Measurements from ENCODE around the gene PIGS. TPM values are rescaled to one million over a fixed set of nuclear protein-coding genes. Genes with fewer than 3 reads are reported as not detected.

The PIGS gene
- total RNA-seq, 1 experiment from 2014 or later: 45.8 TPM

DNA sequence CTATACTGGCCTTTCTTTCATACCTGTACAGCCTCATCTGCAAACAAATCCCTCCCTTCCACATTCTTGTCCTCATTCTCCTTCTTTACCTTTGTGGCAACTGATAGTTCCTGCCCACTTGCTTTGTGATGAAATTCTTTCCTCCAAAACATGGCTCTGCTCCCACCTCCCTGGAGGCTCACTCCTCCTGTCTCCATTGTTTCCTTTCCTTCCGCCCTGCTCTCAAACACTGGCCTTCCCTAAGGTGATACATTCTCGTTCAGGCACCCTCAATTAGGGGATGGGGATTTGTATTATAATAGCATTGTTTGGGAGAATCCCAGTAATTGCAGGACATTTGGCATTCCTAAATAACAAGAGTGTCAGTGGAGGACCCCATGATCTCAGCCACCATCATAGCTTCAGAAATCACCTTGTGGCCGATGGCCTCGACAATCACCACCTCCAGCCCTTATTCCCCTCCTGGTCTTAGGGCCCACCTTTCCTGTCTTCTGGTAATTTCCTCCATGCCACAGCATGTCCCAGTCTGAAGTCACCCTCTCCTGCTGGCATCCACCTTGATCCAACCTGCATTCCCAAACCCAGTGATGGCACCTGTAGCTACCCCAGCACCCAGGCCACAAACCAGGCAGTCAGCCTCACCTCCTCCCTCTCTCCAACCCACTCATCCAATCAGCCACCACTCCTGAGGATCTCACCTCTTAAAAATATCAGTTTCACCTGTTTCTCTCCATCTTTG lies 26.8 kb downstream of the PIGS start:
- no TSS peak for BruUV-seq (replicated peaks)
- H3K79me2 ChIP-seq (ENCODE audit: insufficient read depth, low read length): no peaks in the 10 kb centered on the region
- H3K9me2 ChIP-seq (ENCODE audit: insufficient read depth): no peaks in the 10 kb centered on the region
- H3K4me2 ChIP-seq (ENCODE audit: low read length): no peak overlapping the region
- no peak overlapping the region for H3K4me3 ChIP-seq (replicated peaks in 1 of 2; ENCODE audit: low read depth in 1 of 2, low read length in 2 of 2)
- intact Hi-C loops (cut with micrococcal nuclease): no loop called here
- no peak overlapping the region for H2AFZ ChIP-seq (ENCODE audit: low read depth, low read length, poor library complexity, severe bottlenecking)
- no peak overlapping the region for H3K9ac ChIP-seq (ENCODE audit: low read length)
- DNase-seq (ENCODE audit: low read depth, low spot score) (no peak), ATAC-seq (no peak)
- H3K36me3 ChIP-seq (ENCODE audit: control insufficient read depth in 1 of 2, insufficient read depth in 2 of 2, low read length in 2 of 2): peaks cover 0 to 4% of the 10 kb centered on the region in 2 experiments; a peak in 2 of 4 replicates
- H3K27me3 ChIP-seq (ENCODE audit: insufficient read depth, low read length): no peaks in the 10 kb centered on the region
- no peak overlapping the region for H3K27ac ChIP-seq (ENCODE audit: low read depth, low read length)
- no peaks in the 10 kb centered on the region for H4K20me1 ChIP-seq (ENCODE audit: insufficient read depth)
- peaks cover 0 to 10% of the 10 kb centered on the region in 2 experiments; a peak in 1 of 4 replicates for H3K4me1 ChIP-seq (ENCODE audit: control insufficient read depth in 1 of 2, insufficient read depth in 2 of 2, low read length in 2 of 2)
- H3K9me3 ChIP-seq (ENCODE audit: control insufficient read depth in 1 of 2, insufficient read depth in 1 of 2, low read depth in 1 of 2, low read length in 2 of 2): no peaks in the 10 kb centered on the region
- ChIA-PET CTCF (no interaction called here), POLR2A (no interaction called here), RAD21 (ENCODE audit: low non-redundant PET in 1 of 2, low total read pairs in 2 of 2, uncharacterized antibody in 2 of 2, unreplicated experiment in 2 of 2) (no interaction called here)
- TF ChIP-seq POLR2A (IDR thresholded peaks at IDR 0.05; ENCODE audit: borderline replicate concordance, extremely low read depth, insufficient read depth, insufficient read length) (no peak), RAD21 (IDR thresholded peaks at IDR 0.05; ENCODE audit: low read depth) (no peak), ELF1 (IDR thresholded peaks at IDR 0.05; ENCODE audit: borderline replicate concordance, low read depth) (no peak), EZH2phosphoT487 (IDR thresholded peaks at IDR 0.05; ENCODE audit: borderline replicate concordance) (no peak), POLR2AphosphoS5 (IDR thresholded peaks at IDR 0.05; ENCODE audit: low read depth, low read length) (no peak), EGR1 (IDR thresholded peaks at IDR 0.05; ENCODE audit: low read depth) (no peak), CEBPB (IDR thresholded peaks at IDR 0.05; ENCODE audit: low read depth) (no peak), JUND (IDR thresholded peaks at IDR 0.05) (no peak)

- no peak overlapping the region for H3K27ac ChIP-seq (ENCODE audit: low read depth, low read length)
- ChIA-PET RAD21 (ENCODE audit: low non-redundant PET in 1 of 2, low total read pairs in 2 of 2, uncharacterized antibody in 2 of 2, unreplicated experiment in 2 of 2) (interaction anchor here in 1 of 2 experiments (0.8 kb wide), 1 partner anchor 48 kb away, joined by 3 read pairs; no protein-coding TSS in a partner anchor), CTCF (interaction anchor here (1.2 kb wide), 1 partner anchor 45 kb away, joined by 5 read pairs; no protein-coding TSS in a partner anchor), POLR2A (no interaction called here)
- BruUV-seq (replicated peaks): no TSS peak
- H3K9me3 ChIP-seq (ENCODE audit: control insufficient read depth in 1 of 2, insufficient read depth in 1 of 2, low read depth in 1 of 2, low read length in 2 of 2): no peaks in the 10 kb centered on the region
- H3K9me2 ChIP-seq (ENCODE audit: insufficient read depth): no peaks in the 10 kb centered on the region
- no peaks in the 10 kb centered on the region for H3K27me3 ChIP-seq (ENCODE audit: insufficient read depth, low read length)
- H3K4me2 ChIP-seq (ENCODE audit: low read length): no peak overlapping the region
- no peaks in the 10 kb centered on the region for H3K36me3 ChIP-seq (ENCODE audit: control insufficient read depth in 1 of 2, insufficient read depth in 2 of 2, low read length in 2 of 2)
- ATAC-seq (no peak), DNase-seq (ENCODE audit: low read depth, low spot score) (no peak)
- TF ChIP-seq POLR2AphosphoS5 (IDR thresholded peaks at IDR 0.05; ENCODE audit: low read depth, low read length) (no peak), SRF (IDR thresholded peaks at IDR 0.05; ENCODE audit: low read depth) (no peak), SP1 (IDR thresholded peaks at IDR 0.05; ENCODE audit: low read depth) (no peak), TCF7L2 (IDR thresholded peaks at IDR 0.05; ENCODE audit: borderline replicate concordance, extremely low read depth, insufficient read depth, insufficient read length) (no peak), EZH2phosphoT487 (IDR thresholded peaks at IDR 0.05; ENCODE audit: borderline replicate concordance) (no peak), CBX3 (IDR thresholded peaks at IDR 0.05; ENCODE audit: low read depth) (no peak), ZNF274 (IDR thresholded peaks at IDR 0.05; ENCODE audit: low read depth, low read length) (no peak), FOSL1 (IDR thresholded peaks at IDR 0.05; ENCODE audit: low read depth) (no peak), ELF1 (IDR thresholded peaks at IDR 0.05; ENCODE audit: borderline replicate concordance, low read depth) (no peak), EZH2 (IDR thresholded peaks at IDR 0.05) (no peak), SIN3A (IDR thresholded peaks at IDR 0.05; ENCODE audit: low read depth) (no peak), ZFX (IDR thresholded peaks at IDR 0.05) (no peak), ATF3 (IDR thresholded peaks at IDR 0.05) (no peak), JUND (IDR thresholded peaks at IDR 0.05) (no peak)
- intact Hi-C loops (cut with micrococcal nuclease): no loop called here
- H3K9ac ChIP-seq (ENCODE audit: low read length): no peak overlapping the region
- peaks cover 0 to 6% of the 10 kb centered on the region in 2 experiments; a peak in 1 of 4 replicates for H3K4me1 ChIP-seq (ENCODE audit: control insufficient read depth in 1 of 2, insufficient read depth in 2 of 2, low read length in 2 of 2)
- H4K20me1 ChIP-seq (ENCODE audit: insufficient read depth): no peaks in the 10 kb centered on the region
- H3K4me3 ChIP-seq (replicated peaks in 1 of 2; ENCODE audit: low read depth in 1 of 2, low read length in 2 of 2): no peak overlapping the region
- H2AFZ ChIP-seq (ENCODE audit: low read depth, low read length, poor library complexity, severe bottlenecking): no peak overlapping the region
- H3K79me2 ChIP-seq (ENCODE audit: insufficient read depth, low read length): no peaks in the 10 kb centered on the region
These were observed 29.9 kb downstream of the PIGS start for GRCh38 chr17:28541439-28541838.
